NT2/D1 (cell line): ENCODE results near the gene ARHGAP24.

Experiments used
- SUZ12 ChIP-seq: IDR thresholded peaks from 2 replicates; pipeline ENCODE4 v1.6.1; 2011; ENCODE audit not compliant: insufficient read length, insufficient read depth; ENCODE audit errors: extremely low read depth
- YY1 ChIP-seq: IDR thresholded peaks from 2 replicates; pipeline ENCODE4 v1.6.1; 2011; ENCODE audit not compliant: insufficient read length, insufficient read depth
- ZNF274 ChIP-seq: IDR thresholded peaks from 2 replicates; pipeline ENCODE4 v1.6.1; 2011; ENCODE audit warnings: mild to moderate bottlenecking, low read depth, low read length

DNA sequence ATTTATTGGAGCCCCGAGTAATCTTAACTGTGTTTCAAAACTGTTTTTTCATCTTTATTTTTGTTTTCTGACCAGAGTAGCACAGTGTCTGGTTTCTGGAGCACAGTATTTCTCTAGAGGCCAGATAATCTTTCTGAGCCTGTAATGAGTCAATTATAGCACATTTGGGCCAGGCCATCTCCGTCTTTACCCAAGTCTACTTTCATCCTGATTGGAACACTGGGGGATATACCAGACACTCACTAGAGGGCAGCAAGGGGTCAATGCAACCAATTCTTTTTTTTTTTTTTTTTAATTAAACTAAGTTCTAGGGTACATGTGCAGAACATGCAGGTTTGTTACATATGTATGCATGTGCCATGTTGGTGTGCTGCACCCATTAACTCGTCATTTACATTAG, 282.0 kb downstream of the ARHGAP24 start:
- no peak for TF ChIP-seq ZNF274
- no peak for TF ChIP-seq SUZ12
- no peak for TF ChIP-seq YY1
